Fibroblast of pulmonary artery (primary cell): Measurements from ENCODE around the gene ZNF79.

Experiments used
- DNase-seq: peaks from one replicate; pipeline ENCODE4 v3.0.0-alpha.2; 2010; ENCODE audit warnings: low read depth
- H3K4me3 ChIP-seq: replicated peaks from 2 replicates; pipeline ENCODE4 v1.5.1; 2011; ENCODE audit warnings: low read depth, mild to moderate bottlenecking, control low read depth, low read length, moderate library complexity
- CTCF ChIP-seq: IDR thresholded peaks from 2 replicates; pipeline ENCODE4 v1.5.1; 2011; ENCODE audit warnings: mild to moderate bottlenecking, control low read depth, low read length, inconsistent platforms; ENCODE audit errors: missing control alignments

Gene ZNF79

GRCh38 chr9:127386981-127387380 is 37.2 kb upstream of the ZNF79 start:
- H3K4me3 ChIP-seq, result no peak overlapping the region
- no peak for TF ChIP-seq CTCF
- no peak for DNase-seq

GRCh38 chr9:127388037-127388855 is 35.9 kb upstream of the ZNF79 start:
- H3K4me3 ChIP-seq, result no peak overlapping the region
- TF ChIP-seq CTCF, result no peak
- DNase-seq, result peak; percentile 98

GRCh38 chr9:127388856-127389238 is 35.3 kb upstream of the ZNF79 start:
- peak; percentile 8 for DNase-seq

GRCh38 chr9:127389381-127390247 is 34.6 kb upstream of the ZNF79 start:
- no peak for DNase-seq

More at GRCh38 chr9:127388856-127389238, 35.3 kb upstream of the ZNF79 start:
- H3K4me3 ChIP-seq, result no peak overlapping the region
- TF ChIP-seq CTCF, result no peak

GRCh38 chr9:127390248-127390545 is 34.0 kb upstream of the ZNF79 start:
- TF ChIP-seq CTCF, result no peak
- no peak overlapping the region for H3K4me3 ChIP-seq
- no peak for DNase-seq

More at GRCh38 chr9:127389381-127390247, 34.6 kb upstream of the ZNF79 start:
- no peak for TF ChIP-seq CTCF
- no peak overlapping the region for H3K4me3 ChIP-seq

DNA sequence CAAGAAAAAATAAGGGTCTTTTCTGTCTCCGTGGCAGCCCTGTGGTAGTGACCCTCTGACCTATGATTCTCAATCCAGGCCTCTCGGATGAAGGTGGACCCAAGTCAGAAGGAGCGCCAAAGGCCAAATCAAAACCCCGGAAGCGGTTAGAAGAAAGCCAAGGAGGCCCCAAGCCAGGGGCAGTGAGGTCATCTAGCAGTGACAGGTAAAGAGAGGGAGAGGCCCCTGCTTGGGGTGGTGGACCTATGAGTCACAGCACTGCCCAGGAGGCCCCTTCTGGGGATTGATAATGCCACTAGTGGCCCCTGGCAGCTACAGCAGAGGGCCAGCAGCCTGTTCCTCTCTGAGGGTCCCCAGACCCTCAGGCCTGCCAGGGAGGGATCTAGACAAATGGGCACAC is 33.6 kb upstream of the ZNF79 start:
- H3K4me3 ChIP-seq, result no peak overlapping the region
- TF ChIP-seq CTCF, result no peak
- DNase-seq, result no peak

DNA sequence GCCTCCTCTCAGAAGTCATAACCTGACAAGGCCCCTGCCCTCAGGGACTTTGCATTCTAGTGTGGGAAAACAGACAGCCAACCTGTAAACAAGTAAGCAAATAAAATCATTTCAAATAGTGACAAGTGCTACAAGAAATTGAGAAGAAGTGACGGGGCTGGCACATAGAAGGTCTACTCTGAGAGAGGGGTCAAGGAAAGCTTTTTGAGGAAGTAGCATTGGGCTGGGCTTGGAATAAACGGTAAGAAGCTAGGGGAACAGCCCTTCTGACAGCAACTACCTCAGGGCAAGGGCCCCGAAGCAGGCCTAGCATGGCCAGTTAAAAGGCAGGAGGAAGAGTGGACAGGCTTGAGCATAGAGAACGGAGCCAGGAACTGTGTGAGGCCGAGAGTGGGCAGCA is 32.0 kb upstream of the ZNF79 start:
- DNase-seq, result no peak
- no peak for TF ChIP-seq CTCF
- H3K4me3 ChIP-seq, result no peak overlapping the region
